Natural killer cell (primary cell): ENCODE results near the gene CAMK4. TPM values are rescaled to one million over a fixed set of nuclear protein-coding genes. Genes with fewer than 3 reads are reported as not detected.
A peak's percentile ranks its signal among the peaks of the same experiment; 100 is the strongest.
"Not testable (repeated sequence)": the region's sequence is repeated elsewhere in the genome, so short reads cannot be mapped to it uniquely, and the experiment has no call there.

Experiments
- ATAC-seq, 3 donors: fragments of 150-1000 bp in 2 of 3; fragments of 200-7000 bp in 1 of 3; cut with Tn5 transposase; 1 replicate in 1 of 3; 2 replicates in 2 of 3; pipeline ENCODE4 v1.10.0; 2021; ENCODE audit warnings: mild to moderate bottlenecking in 2 of 3, moderate library complexity in 2 of 3
- DNase-seq, 2 donors: peaks; one replicate each; pipeline versions ENCODE4 v3.0.0 to v3.0.0-alpha.2; 2013 to 2021; ENCODE audit warnings: mixed read lengths in 1 of 2
- H3K27ac ChIP-seq: one replicate; pipeline ENCODE4 v1.5.1; 2013; ENCODE audit warnings: mild to moderate bottlenecking, low read length
- H3K27me3 ChIP-seq: one replicate; pipeline ENCODE4 v1.6.1; 2013; ENCODE audit warnings: low read length; ENCODE audit not compliant: control insufficient read depth, insufficient read depth
- H3K36me3 ChIP-seq: one replicate; pipeline ENCODE4 v1.6.1; 2013; ENCODE audit warnings: low read length; ENCODE audit not compliant: control insufficient read depth, insufficient read depth
- H3K4me1 ChIP-seq: one replicate; pipeline ENCODE4 v1.6.1; 2013; ENCODE audit warnings: low read length; ENCODE audit not compliant: control insufficient read depth, insufficient read depth
- H3K4me3 ChIP-seq: one replicate; pipeline ENCODE4 v1.5.1; 2013; ENCODE audit warnings: low read length
- H3K9me3 ChIP-seq: one replicate; pipeline ENCODE4 v1.6.1; 2013; ENCODE audit warnings: low read length; ENCODE audit not compliant: control insufficient read depth, insufficient read depth
- H3K27ac Mint-ChIP-seq, 2 donors: one replicate each; pipeline ENCODE4 v1.8.0; 2022; ENCODE audit warnings: mild to moderate bottlenecking in 2 of 2, mixed read lengths in 2 of 2, moderate library complexity in 1 of 2
- H3K27me3 Mint-ChIP-seq, 2 donors: one replicate each; pipeline ENCODE4 v1.8.0; 2022; ENCODE audit warnings: low read depth in 2 of 2, mixed read lengths in 2 of 2
- H3K36me3 Mint-ChIP-seq: one replicate; pipeline ENCODE4 v1.8.0; 2022; ENCODE audit warnings: mixed read lengths
- H3K4me1 Mint-ChIP-seq, 2 donors: one replicate each; pipeline ENCODE4 v1.8.0; 2022; ENCODE audit warnings: mixed read lengths in 2 of 2
- H3K4me3 Mint-ChIP-seq: one replicate; pipeline ENCODE4 v1.8.0; 2022; ENCODE audit warnings: mild to moderate bottlenecking, moderate library complexity, mixed read lengths
- H3K9me3 Mint-ChIP-seq, 2 donors: one replicate each; pipeline ENCODE4 v1.8.0; 2022; ENCODE audit warnings: mixed read lengths in 2 of 2
- CTCF ChIP-seq: fragments of 200-600 bp; IDR thresholded peaks from one replicate; pipeline ENCODE4 v1.8.0; 2022; ENCODE audit warnings: antibody characterized with exemption
- WGBS: methylation state at CpG from one replicate; pipeline ENCODE4 v1.1.7; 2013; ENCODE audit warnings: missing lambda C conversion rate; ENCODE audit not compliant: insufficient coverage; 5-methylcytosine and 5-hydroxymethylcytosine counted together
- intact Hi-C: fragments of 100-400 bp; cut with micrococcal nuclease; formaldehyde crosslinking; loops from one replicate; pipeline ENCODE4 v1.14.2; 2022
- total RNA-seq, 4 donors: library from RNA; stranded (reverse); fragments of 120-200 nt in 1 of 4; gene quantifications; one replicate each; pipeline versions ENCODE4 v1.2.3 to v1.2.4, GENCODE V29; 2013 to 2022

The CAMK4 gene
- total RNA-seq, 3 donors from 2014 or later (not counting 1 experiment from before 2014, with no cell fraction given), result 0.80 to 7.9 (median 7.2) TPM

DNA sequence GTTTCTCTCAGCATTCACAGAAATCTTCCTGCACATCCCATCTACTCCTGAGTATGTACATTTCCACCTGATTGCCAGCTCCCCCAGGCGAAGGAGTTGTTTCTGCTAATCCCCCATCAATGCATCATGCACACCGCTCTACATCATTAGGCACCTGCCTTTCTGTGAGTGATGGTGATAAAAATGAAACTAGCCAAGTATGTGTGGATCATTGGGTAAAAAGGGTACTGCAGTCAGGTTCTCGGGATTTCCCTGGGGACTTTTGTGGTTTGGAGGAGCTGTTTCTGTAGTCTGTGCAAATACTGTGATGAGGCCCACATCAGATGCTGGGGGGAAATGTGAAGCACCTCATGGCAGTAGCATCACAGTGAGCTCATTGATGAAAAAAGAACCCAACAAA, 30.4 kb downstream of the CAMK4 start:
- Mint-ChIP-seq H3K27ac (no peak overlapping the region), H3K27me3 (no peaks in the 10 kb centered on the region), H3K36me3 (no peaks in the 10 kb centered on the region), H3K4me3 (no peak overlapping the region), H3K4me1 (no peaks in the 10 kb centered on the region), H3K9me3 (no peaks in the 10 kb centered on the region)
- Histone ChIP-seq H3K27ac (no peak overlapping the region), H3K27me3 (no peaks in the 10 kb centered on the region), H3K4me3 (no peak overlapping the region), H3K9me3 (no peaks in the 10 kb centered on the region), H3K4me1 (no peaks in the 10 kb centered on the region), H3K36me3 (no peaks in the 10 kb centered on the region)
- no peak for TF ChIP-seq CTCF
- ATAC-seq, result peak in 2 of 3 donors; percentile 52 to 56
- DNase-seq, result peak in 1 of 2 donors; percentile 91
- WGBS, result 65% methylated on average over 3 of the region's 3 CpGs
- intact Hi-C loops, result no loop called here

DNA sequence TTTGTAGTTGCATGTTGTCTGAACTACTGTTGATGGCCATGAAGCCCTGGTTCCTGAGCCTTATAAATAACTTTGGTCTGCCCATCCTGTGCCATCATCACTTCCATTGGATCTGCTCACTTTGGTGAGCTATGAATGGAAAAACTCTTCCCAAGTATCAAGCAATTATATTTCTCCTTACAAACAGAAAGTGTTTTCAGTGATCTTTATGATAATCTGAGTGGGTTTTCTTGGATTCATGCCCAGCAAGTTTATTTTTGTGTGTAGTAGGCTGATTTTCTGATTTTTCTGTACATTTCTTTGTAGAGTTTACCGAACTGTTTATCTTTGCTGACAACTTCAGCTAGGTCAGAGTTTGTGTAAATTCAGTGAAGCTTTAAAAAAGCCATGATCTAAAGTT, 31.0 kb downstream of the CAMK4 start:
- Mint-ChIP-seq H3K27me3 (no peaks in the 10 kb centered on the region), H3K36me3 (no peaks in the 10 kb centered on the region), H3K4me1 (no peaks in the 10 kb centered on the region), H3K27ac (no peak overlapping the region), H3K4me3 (no peak overlapping the region), H3K9me3 (no peaks in the 10 kb centered on the region)
- intact Hi-C loops, result no loop called here
- ATAC-seq (no peak), DNase-seq (peak in 1 of 2 donors; percentile 50)
- TF ChIP-seq CTCF, result no peak
- no peaks in the 10 kb centered on the region for H3K36me3 ChIP-seq
- H3K27ac ChIP-seq, result no peak overlapping the region
- no peaks in the 10 kb centered on the region for H3K4me1 ChIP-seq
- no peaks in the 10 kb centered on the region for H3K9me3 ChIP-seq
- no peak overlapping the region for H3K4me3 ChIP-seq
- no peaks in the 10 kb centered on the region for H3K27me3 ChIP-seq
- 69% methylated on average over 1 of the region's 1 CpG for WGBS

- DNase-seq, result no peak
- no peaks in the 10 kb centered on the region for H3K4me1 Mint-ChIP-seq
- H3K27me3 Mint-ChIP-seq, result no peaks in the 10 kb centered on the region
- no peaks in the 10 kb centered on the region for H3K9me3 ChIP-seq
- H3K4me3 ChIP-seq, result no peak overlapping the region
- no peak for ATAC-seq
- no peaks in the 10 kb centered on the region for H3K27me3 ChIP-seq
- H3K36me3 Mint-ChIP-seq, result no peaks in the 10 kb centered on the region
- H3K9me3 Mint-ChIP-seq, result no peaks in the 10 kb centered on the region
- H3K36me3 ChIP-seq, result no peaks in the 10 kb centered on the region
- intact Hi-C loops, result no loop called here
- no peak overlapping the region for H3K27ac Mint-ChIP-seq
- WGBS, result 56% methylated on average over 1 of the region's 1 CpG
- TF ChIP-seq CTCF, result no peak
- no peaks in the 10 kb centered on the region for H3K4me1 ChIP-seq
- H3K4me3 Mint-ChIP-seq, result no peak overlapping the region
- no peak overlapping the region for H3K27ac ChIP-seq
These were observed 31.9 kb downstream of the CAMK4 start for GRCh38 chr5:111256128-111256527.

DNA sequence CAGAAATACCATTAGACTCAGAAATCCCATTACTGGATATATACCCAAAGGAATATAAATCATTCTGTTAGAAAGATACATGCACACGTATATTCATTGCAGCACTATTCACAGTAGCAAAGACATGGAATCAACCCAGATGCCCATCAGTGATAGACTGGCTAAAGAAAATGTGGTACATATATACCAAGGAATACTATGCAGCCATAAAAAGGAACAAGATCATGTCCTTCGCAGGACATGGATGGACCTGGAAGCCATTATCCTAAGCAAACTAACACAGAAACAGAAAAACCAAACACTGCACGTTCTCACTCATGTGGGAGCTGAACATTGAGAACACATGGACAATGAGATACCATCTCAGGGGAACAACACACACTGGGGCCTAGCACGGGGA, 33.4 kb downstream of the CAMK4 start:
- H3K4me1 Mint-ChIP-seq, intact Hi-C loops, H3K27me3 Mint-ChIP-seq, H3K27me3 ChIP-seq, H3K36me3 ChIP-seq, DNase-seq, H3K4me3 Mint-ChIP-seq, H3K4me3 ChIP-seq, H3K27ac ChIP-seq, H3K27ac Mint-ChIP-seq, H3K9me3 Mint-ChIP-seq, H3K9me3 ChIP-seq, H3K4me1 ChIP-seq, ATAC-seq, H3K36me3 Mint-ChIP-seq: not testable (repeated sequence)
- WGBS, result 96% methylated on average over 4 of the region's 4 CpGs
